Panc1 (cell line): ENCODE measurements around the gene BTN2A1. TPM values are rescaled to one million over a fixed set of nuclear protein-coding genes. Genes with fewer than 3 reads are reported as not detected.

Source experiments
- ATAC-seq: fragments of 200-7000 bp; cut with Tn5 transposase; 2 replicates; pipeline ENCODE4 v1.9.1; 2020; ENCODE audit warnings: mild to moderate bottlenecking, moderate library complexity
- BruUV-seq: library from RNA; stranded (reverse); fragments of 400-500 nt; replicated peaks from 2 replicates; lab custom pipeline; 2021; lab: Mats Ljungman, UMichigan
- CTCF ChIA-PET: fragments of 300-600 bp; sonication (Branson Sonifier 250); formaldehyde crosslinking; loops from one replicate; lab custom pipeline; 2022; ENCODE audit warnings: antibody characterized with exemption; lab: Charles Lee
- POLR2A ChIA-PET: fragments of 300-600 bp; sonication (Branson Sonifier 250); formaldehyde crosslinking; loops from one replicate; lab custom pipeline; 2022; ENCODE audit warnings: antibody characterized with exemption; lab: Charles Lee
- DNase-seq: peaks from one replicate; pipeline ENCODE4 v3.0.0-alpha.2; 2010; ENCODE audit warnings: low read depth, low spot score
- H3K27ac ChIP-seq: 2 replicates; pipeline ENCODE4 v1.5.1; 2011; ENCODE audit warnings: mild to moderate bottlenecking, low read length, inconsistent platforms
- H3K27me3 ChIP-seq: fragments of 200-500 bp; sonication (Bioruptor generic); 2 replicates; pipeline ENCODE4 v1.6.0; 2014; ENCODE audit warnings: low read length, inconsistent platforms; ENCODE audit not compliant: control insufficient read depth, insufficient read depth
- H3K36me3 ChIP-seq: fragments of 200-500 bp; sonication (Bioruptor generic); 2 replicates; pipeline ENCODE4 v1.5.1; 2014; ENCODE audit warnings: inconsistent platforms, mild to moderate bottlenecking, low read length, moderate library complexity; ENCODE audit not compliant: control insufficient read depth, insufficient read depth
- H3K4me1 ChIP-seq: 2 replicates; pipeline ENCODE4 v1.5.1; 2011; ENCODE audit warnings: inconsistent platforms, mild to moderate bottlenecking, low read length, moderate library complexity; ENCODE audit not compliant: control insufficient read depth, insufficient read depth
- H3K4me3 ChIP-seq, 2 experiments: 2 replicates each; pipeline ENCODE4 v1.5.1; 2011 to 2012; ENCODE audit warnings: low read depth in 2 of 2, low read length in 2 of 2, mild to moderate bottlenecking in 2 of 2, inconsistent platforms in 1 of 2, moderate library complexity in 1 of 2
- H3K9me3 ChIP-seq: fragments of 200-500 bp; sonication (Bioruptor generic); 2 replicates; pipeline ENCODE4 v1.5.1; 2014; ENCODE audit warnings: low read depth, mild to moderate bottlenecking, inconsistent platforms, low read length, moderate library complexity; ENCODE audit not compliant: control insufficient read depth, insufficient read depth
- POLR2AphosphoS5 ChIP-seq: IDR thresholded peaks from 2 replicates; pipeline ENCODE4 v1.6.1; 2012; ENCODE audit warnings: mild to moderate bottlenecking, low read depth, low read length, moderate library complexity
- SIN3A ChIP-seq: IDR thresholded peaks from 2 replicates; pipeline ENCODE4 v1.6.1; 2012; ENCODE audit warnings: low read depth, mild to moderate bottlenecking, low read length, moderate library complexity, borderline replicate concordance; ENCODE audit not compliant: insufficient read depth
- TCF7L2 ChIP-seq: IDR thresholded peaks from 2 replicates; pipeline ENCODE4 v1.6.1; 2011; ENCODE audit warnings: mild to moderate bottlenecking, low read depth, low read length, inconsistent platforms
- in situ Hi-C: cut with HindIII; loops from 2 replicates; pipeline ENCODE4 v1.10.0; 2016; ENCODE audit warnings: low sequenced_read_pairs, low pct_unique_long_range_greater_than_20kb
- intact Hi-C: fragments of 100-400 bp; cut with micrococcal nuclease; formaldehyde crosslinking; loops from one replicate; pipeline ENCODE4 v1.10.0; 2022; ENCODE audit not compliant: unreplicated experiment
- total RNA-seq: library from RNA; stranded (reverse); gene quantifications from one replicate; pipeline ENCODE4 v1.2.1, GENCODE V29; 2021; ENCODE audit not compliant: unreplicated experiment
- TF ChIP-seq, protein P1 (sequence below): fragments of 450-650 bp; IDR thresholded peaks from 2 replicates; pipeline ENCODE4 v1.5.1; 2017; ENCODE audit warnings: mild to moderate bottlenecking
- TF ChIP-seq, protein P2 (sequence below), 2 experiments: IDR thresholded peaks; 2 replicates each; pipeline ENCODE4 v1.6.1; 2011 to 2012; ENCODE audit warnings: low read depth in 2 of 2, control low read depth in 1 of 2, low read length in 1 of 2, mild to moderate bottlenecking in 1 of 2, moderate library complexity in 1 of 2; ENCODE audit not compliant: insufficient read depth in 1 of 2

The BTN2A1 gene
- total RNA-seq, 1 experiment from 2014 or later = 23.0 TPM

DNA sequence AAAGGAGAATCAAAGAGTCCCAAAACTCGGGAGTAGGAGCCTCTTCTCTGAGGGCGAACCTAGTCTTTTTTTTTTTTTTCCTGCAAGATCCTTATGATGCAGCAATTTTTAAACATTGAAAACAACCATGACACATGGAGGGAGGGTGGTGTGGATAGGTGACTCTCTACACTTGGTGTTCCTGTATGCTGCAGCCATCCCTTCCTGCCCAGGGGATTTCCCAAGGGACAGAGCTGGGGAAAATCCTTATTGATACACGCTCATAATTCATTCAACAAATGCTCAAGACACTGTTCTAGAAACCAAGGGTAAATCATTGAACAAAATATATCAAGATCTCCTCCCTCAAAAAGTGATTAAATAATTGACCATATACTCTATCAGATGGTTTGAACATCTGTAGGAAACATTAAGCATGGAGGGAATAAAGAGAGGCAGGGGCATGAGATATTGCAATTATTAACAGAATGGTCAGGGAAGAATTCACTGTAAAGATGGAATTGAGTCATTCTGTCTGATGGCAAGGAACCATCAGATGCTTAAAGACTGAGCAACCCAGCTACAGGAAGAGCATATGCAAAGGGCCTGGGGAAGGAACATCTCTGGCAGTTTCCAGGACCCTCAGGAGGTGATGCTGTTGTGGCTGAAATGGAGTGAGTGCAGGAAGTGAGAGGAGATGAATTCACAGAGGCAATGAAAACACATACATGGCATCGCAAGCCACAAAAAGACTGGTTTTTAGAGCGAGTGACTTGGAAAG is 30.9 kb upstream of the BTN2A1 start:
- no peaks in the 10 kb centered on the region for H3K36me3 ChIP-seq
- no peaks in the 10 kb centered on the region for H3K27me3 ChIP-seq
- ChIA-PET CTCF (interaction anchor here (0.6 kb wide), 1 partner anchor 124 kb away, joined by 3 read pairs; no protein-coding TSS in a partner anchor), POLR2A (no interaction called here)
- H3K27ac ChIP-seq = no peak overlapping the region
- intact Hi-C loops (no loop called here), in situ Hi-C loops (no loop called here)
- H3K4me3 ChIP-seq = no peak overlapping the region
- no TSS peak for BruUV-seq
- no peaks in the 10 kb centered on the region for H3K9me3 ChIP-seq
- DNase-seq (no peak), ATAC-seq (no peak)
- H3K4me1 ChIP-seq = no peaks in the 10 kb centered on the region
- no peak for TF ChIP-seq TCF7L2
- TF ChIP-seq, protein P1, sequence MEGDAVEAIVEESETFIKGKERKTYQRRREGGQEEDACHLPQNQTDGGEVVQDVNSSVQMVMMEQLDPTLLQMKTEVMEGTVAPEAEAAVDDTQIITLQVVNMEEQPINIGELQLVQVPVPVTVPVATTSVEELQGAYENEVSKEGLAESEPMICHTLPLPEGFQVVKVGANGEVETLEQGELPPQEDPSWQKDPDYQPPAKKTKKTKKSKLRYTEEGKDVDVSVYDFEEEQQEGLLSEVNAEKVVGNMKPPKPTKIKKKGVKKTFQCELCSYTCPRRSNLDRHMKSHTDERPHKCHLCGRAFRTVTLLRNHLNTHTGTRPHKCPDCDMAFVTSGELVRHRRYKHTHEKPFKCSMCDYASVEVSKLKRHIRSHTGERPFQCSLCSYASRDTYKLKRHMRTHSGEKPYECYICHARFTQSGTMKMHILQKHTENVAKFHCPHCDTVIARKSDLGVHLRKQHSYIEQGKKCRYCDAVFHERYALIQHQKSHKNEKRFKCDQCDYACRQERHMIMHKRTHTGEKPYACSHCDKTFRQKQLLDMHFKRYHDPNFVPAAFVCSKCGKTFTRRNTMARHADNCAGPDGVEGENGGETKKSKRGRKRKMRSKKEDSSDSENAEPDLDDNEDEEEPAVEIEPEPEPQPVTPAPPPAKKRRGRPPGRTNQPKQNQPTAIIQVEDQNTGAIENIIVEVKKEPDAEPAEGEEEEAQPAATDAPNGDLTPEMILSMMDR = no peak
- TF ChIP-seq, protein P2, sequence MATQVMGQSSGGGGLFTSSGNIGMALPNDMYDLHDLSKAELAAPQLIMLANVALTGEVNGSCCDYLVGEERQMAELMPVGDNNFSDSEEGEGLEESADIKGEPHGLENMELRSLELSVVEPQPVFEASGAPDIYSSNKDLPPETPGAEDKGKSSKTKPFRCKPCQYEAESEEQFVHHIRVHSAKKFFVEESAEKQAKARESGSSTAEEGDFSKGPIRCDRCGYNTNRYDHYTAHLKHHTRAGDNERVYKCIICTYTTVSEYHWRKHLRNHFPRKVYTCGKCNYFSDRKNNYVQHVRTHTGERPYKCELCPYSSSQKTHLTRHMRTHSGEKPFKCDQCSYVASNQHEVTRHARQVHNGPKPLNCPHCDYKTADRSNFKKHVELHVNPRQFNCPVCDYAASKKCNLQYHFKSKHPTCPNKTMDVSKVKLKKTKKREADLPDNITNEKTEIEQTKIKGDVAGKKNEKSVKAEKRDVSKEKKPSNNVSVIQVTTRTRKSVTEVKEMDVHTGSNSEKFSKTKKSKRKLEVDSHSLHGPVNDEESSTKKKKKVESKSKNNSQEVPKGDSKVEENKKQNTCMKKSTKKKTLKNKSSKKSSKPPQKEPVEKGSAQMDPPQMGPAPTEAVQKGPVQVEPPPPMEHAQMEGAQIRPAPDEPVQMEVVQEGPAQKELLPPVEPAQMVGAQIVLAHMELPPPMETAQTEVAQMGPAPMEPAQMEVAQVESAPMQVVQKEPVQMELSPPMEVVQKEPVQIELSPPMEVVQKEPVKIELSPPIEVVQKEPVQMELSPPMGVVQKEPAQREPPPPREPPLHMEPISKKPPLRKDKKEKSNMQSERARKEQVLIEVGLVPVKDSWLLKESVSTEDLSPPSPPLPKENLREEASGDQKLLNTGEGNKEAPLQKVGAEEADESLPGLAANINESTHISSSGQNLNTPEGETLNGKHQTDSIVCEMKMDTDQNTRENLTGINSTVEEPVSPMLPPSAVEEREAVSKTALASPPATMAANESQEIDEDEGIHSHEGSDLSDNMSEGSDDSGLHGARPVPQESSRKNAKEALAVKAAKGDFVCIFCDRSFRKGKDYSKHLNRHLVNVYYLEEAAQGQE (IDR thresholded peaks at IDR 0.05; ENCODE audit: insufficient read depth in 1 of 2, low read depth in 2 of 2, low read length in 1 of 2) = no peak

DNA sequence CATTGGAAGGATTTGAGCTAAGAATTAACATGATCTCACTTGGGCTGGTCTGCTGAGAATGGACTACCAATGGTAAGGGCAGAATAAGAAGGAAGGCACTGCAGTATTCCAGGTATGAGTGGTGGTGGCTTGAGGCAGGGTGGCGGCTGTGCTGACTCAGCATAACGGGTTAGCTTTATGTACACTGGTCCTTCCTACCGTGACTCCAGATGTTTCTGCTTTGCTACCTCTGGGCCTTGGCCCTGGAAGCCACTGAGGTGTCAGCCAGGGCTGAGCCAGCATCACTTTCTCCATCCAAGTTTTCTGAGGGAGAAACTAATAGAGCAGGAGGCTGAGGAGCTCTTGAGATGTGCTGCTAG is 30.3 kb upstream of the BTN2A1 start:
- Histone ChIP-seq H3K4me3 (no peak overlapping the region), H3K27ac (no peak overlapping the region), H3K4me1 (no peaks in the 10 kb centered on the region), H3K36me3 (no peaks in the 10 kb centered on the region), H3K9me3 (no peaks in the 10 kb centered on the region), H3K27me3 (no peaks in the 10 kb centered on the region)
- CTCF ChIA-PET = interaction anchor here (0.6 kb wide), 1 partner anchor 123 kb away, joined by 3 read pairs; no protein-coding TSS in a partner anchor
- no TSS peak for BruUV-seq
- no peak for TF ChIP-seq POLR2AphosphoS5
- TF ChIP-seq, protein P1 = no peak
- TF ChIP-seq SIN3A = no peak
- TF ChIP-seq, protein P2 (IDR thresholded peaks at IDR 0.05; ENCODE audit: insufficient read depth in 1 of 2, low read depth in 2 of 2, low read length in 1 of 2) = no peak
- no peak for TF ChIP-seq TCF7L2
- no peak for DNase-seq
- intact Hi-C loops = no loop called here
- no peak for ATAC-seq
- in situ Hi-C loops = no loop called here
- POLR2A ChIA-PET = no interaction called here
